ENCODE data around the gene ADGRE1. TPM values are rescaled to one million over a fixed set of nuclear protein-coding genes. Genes with fewer than 3 reads are reported as not detected.
A peak's percentile ranks its signal among the peaks of the same experiment; 100 is the strongest.

Gene ADGRE1
- total and polyA plus RNA-seq, 7 experiments from 2014 or later = 4.2 to 31.7 (median 9.1) TPM

GRCh38 chr19:6851359-6851758, 36.0 kb upstream of the ADGRE1 start:
- peak overlapping the region in 4 of 9 donors; percentile 19 to 68 (median 35) for H3K27ac Mint-ChIP-seq
- DNase-seq = no peak
- H3K36me3 Mint-ChIP-seq = peaks cover 23 to 46% (median 34%) of the 10 kb centered on the region in 5 donors
- ATAC-seq = no peak
- H3K9me3 ChIP-seq (ENCODE audit: control insufficient read depth in 2 of 3, low read length in 3 of 3) = no peaks in the 10 kb centered on the region
- no peak overlapping the region for H3K4me3 ChIP-seq (ENCODE audit: low read length)
- ChIA-PET POLR2A (interaction anchor here (0.6 kb wide), 1 partner anchor 22 kb away, joined by 3 read pairs; no protein-coding TSS in a partner anchor), CTCF (interaction anchor here (1.0 to 1.2 kb wide), 2 partner anchors 15 to 113 kb away, joined by 3 to 4 read pairs; no protein-coding TSS in a partner anchor)
- no peak overlapping the region for H3K4me3 Mint-ChIP-seq
- H3K9me3 Mint-ChIP-seq = no peaks in the 10 kb centered on the region
- no peak overlapping the region for H3K27ac ChIP-seq (ENCODE audit: low read depth, low read length)
- H3K36me3 ChIP-seq (ENCODE audit: control insufficient read depth in 2 of 3, insufficient read depth in 3 of 3, low read length in 3 of 3) = peaks cover 14 to 81% (median 36%) of the 10 kb centered on the region in 3 experiments
- H3K4me1 ChIP-seq (ENCODE audit: control insufficient read depth in 2 of 2, insufficient read depth in 2 of 2, low read length in 2 of 2) = no peaks in the 10 kb centered on the region
- no peaks in the 10 kb centered on the region for H3K27me3 Mint-ChIP-seq
- no peaks in the 10 kb centered on the region for H3K4me1 Mint-ChIP-seq
- intact Hi-C loops (cut with micrococcal nuclease) = no loop called here
- no peaks in the 10 kb centered on the region for H3K27me3 ChIP-seq (ENCODE audit: control insufficient read depth in 2 of 2, insufficient read depth in 2 of 2, low read length in 2 of 2)

DNA sequence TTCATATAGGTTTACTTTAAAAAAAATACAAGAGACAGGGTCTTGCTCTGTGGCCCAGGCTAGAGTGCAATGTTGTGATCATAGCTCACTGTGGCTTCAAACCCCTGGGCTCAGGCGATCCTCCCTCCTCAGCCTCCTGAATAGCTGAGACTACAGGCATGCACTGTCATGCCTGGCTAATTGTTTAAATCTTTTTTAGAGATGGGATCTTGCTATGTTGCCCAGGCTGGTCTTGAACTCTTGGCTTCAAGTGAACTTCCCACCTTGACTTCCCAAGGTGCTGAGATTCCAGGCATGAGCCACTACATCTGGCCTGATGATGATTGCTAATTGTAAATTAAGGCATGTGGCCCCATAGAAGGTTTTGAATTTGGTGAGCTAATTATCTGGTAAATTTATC, 35.4 kb upstream of the ADGRE1 start:
- Mint-ChIP-seq H3K27me3 (no peaks in the 10 kb centered on the region), H3K27ac (peak overlapping the region in 3 of 9 donors; percentile 19 to 68 (median 54)), H3K9me3 (no peaks in the 10 kb centered on the region), H3K4me1 (no peaks in the 10 kb centered on the region), H3K36me3 (peaks cover 23 to 51% (median 39%) of the 10 kb centered on the region in 5 donors), H3K4me3 (no peak overlapping the region)
- intact Hi-C loops (cut with micrococcal nuclease) = no loop called here
- DNase-seq = no peak
- H3K9me3 ChIP-seq (ENCODE audit: control insufficient read depth in 2 of 3, low read length in 3 of 3) = no peaks in the 10 kb centered on the region
- H3K4me1 ChIP-seq (ENCODE audit: control insufficient read depth in 2 of 2, insufficient read depth in 2 of 2, low read length in 2 of 2) = no peaks in the 10 kb centered on the region
- no peaks in the 10 kb centered on the region for H3K27me3 ChIP-seq (ENCODE audit: control insufficient read depth in 2 of 2, insufficient read depth in 2 of 2, low read length in 2 of 2)
- peaks cover 14 to 85% (median 36%) of the 10 kb centered on the region in 3 experiments for H3K36me3 ChIP-seq (ENCODE audit: control insufficient read depth in 2 of 3, insufficient read depth in 3 of 3, low read length in 3 of 3)
- H3K27ac ChIP-seq (ENCODE audit: low read depth, low read length) = no peak overlapping the region
- POLR2A ChIA-PET = no interaction called here
- H3K4me3 ChIP-seq (ENCODE audit: low read length) = no peak overlapping the region
- ATAC-seq = no peak
- CTCF ChIA-PET = interaction anchor here (1.0 to 1.2 kb wide), 2 partner anchors 14 to 114 kb away, joined by 3 to 4 read pairs; no protein-coding TSS in a partner anchor

DNA sequence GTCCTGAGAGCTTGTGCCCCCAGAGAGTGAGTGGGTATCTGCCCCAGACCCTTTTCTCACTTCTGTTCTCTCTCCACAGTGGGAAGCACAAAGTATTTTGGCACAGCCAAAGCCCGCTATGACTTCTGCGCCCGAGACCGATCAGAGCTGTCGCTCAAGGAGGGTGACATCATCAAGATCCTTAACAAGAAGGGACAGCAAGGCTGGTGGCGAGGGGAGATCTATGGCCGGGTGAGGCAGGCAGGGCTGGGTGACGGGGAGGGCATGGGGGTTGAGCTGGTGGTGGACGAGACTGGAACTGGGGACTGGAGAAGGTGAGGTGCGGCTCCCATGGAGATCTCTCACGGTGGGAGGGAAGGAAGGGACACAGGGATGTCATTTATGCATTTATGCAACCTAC, 33.5 kb upstream of the ADGRE1 start:
- intact Hi-C loops (cut with micrococcal nuclease) = no loop called here
- no peaks in the 10 kb centered on the region for H3K4me1 Mint-ChIP-seq
- H3K27me3 ChIP-seq (ENCODE audit: control insufficient read depth in 2 of 2, insufficient read depth in 2 of 2, low read length in 2 of 2) = no peaks in the 10 kb centered on the region
- ATAC-seq = no peak
- no peak overlapping the region for H3K4me3 ChIP-seq (ENCODE audit: low read length)
- H3K9me3 Mint-ChIP-seq = no peaks in the 10 kb centered on the region
- H3K4me3 Mint-ChIP-seq = no peak overlapping the region
- H3K27ac Mint-ChIP-seq = peak overlapping the region in 5 of 9 donors; percentile 15 to 84 (median 66)
- H3K9me3 ChIP-seq (ENCODE audit: control insufficient read depth in 2 of 3, low read length in 3 of 3) = no peaks in the 10 kb centered on the region
- no peaks in the 10 kb centered on the region for H3K27me3 Mint-ChIP-seq
- H3K36me3 ChIP-seq (ENCODE audit: control insufficient read depth in 2 of 3, insufficient read depth in 3 of 3, low read length in 3 of 3) = peaks cover 14 to 73% (median 36%) of the 10 kb centered on the region in 3 experiments
- H3K4me1 ChIP-seq (ENCODE audit: control insufficient read depth in 2 of 2, insufficient read depth in 2 of 2, low read length in 2 of 2) = no peaks in the 10 kb centered on the region
- ChIA-PET CTCF (no interaction called here), POLR2A (interaction anchor here (0.7 kb wide), 1 partner anchor 36 kb away, joined by 6 read pairs; no protein-coding TSS in a partner anchor)
- H3K27ac ChIP-seq (ENCODE audit: low read depth, low read length) = no peak overlapping the region
- no peak for DNase-seq
- H3K36me3 Mint-ChIP-seq = peaks cover 23 to 51% (median 39%) of the 10 kb centered on the region in 5 donors

- ATAC-seq (no peak), DNase-seq (no peak)
- no peaks in the 10 kb centered on the region for H3K4me1 ChIP-seq (ENCODE audit: control insufficient read depth in 2 of 2, insufficient read depth in 2 of 2, low read length in 2 of 2)
- no peak overlapping the region for H3K27ac ChIP-seq (ENCODE audit: low read depth, low read length)
- no peaks in the 10 kb centered on the region for H3K4me1 Mint-ChIP-seq
- H3K27me3 ChIP-seq (ENCODE audit: control insufficient read depth in 2 of 2, insufficient read depth in 2 of 2, low read length in 2 of 2) = no peaks in the 10 kb centered on the region
- POLR2A ChIA-PET = no interaction called here
- H3K36me3 Mint-ChIP-seq = peaks cover 23 to 48% (median 39%) of the 10 kb centered on the region in 5 donors
- H3K4me3 ChIP-seq (ENCODE audit: low read length) = no peak overlapping the region
- H3K4me3 Mint-ChIP-seq = no peak overlapping the region
- intact Hi-C loops (cut with micrococcal nuclease) = no loop called here
- H3K27me3 Mint-ChIP-seq = no peaks in the 10 kb centered on the region
- H3K27ac Mint-ChIP-seq = peak overlapping the region in 5 of 9 donors; percentile 0 to 84 (median 46)
- peaks cover 14 to 64% (median 32%) of the 10 kb centered on the region in 3 experiments for H3K36me3 ChIP-seq (ENCODE audit: control insufficient read depth in 2 of 3, insufficient read depth in 3 of 3, low read length in 3 of 3)
- no peaks in the 10 kb centered on the region for H3K9me3 Mint-ChIP-seq
- no peaks in the 10 kb centered on the region for H3K9me3 ChIP-seq (ENCODE audit: control insufficient read depth in 2 of 3, low read length in 3 of 3)
- CTCF ChIA-PET = no interaction called here
Observed at GRCh38 chr19:6854758-6855157, 32.6 kb upstream of the ADGRE1 start.

DNA sequence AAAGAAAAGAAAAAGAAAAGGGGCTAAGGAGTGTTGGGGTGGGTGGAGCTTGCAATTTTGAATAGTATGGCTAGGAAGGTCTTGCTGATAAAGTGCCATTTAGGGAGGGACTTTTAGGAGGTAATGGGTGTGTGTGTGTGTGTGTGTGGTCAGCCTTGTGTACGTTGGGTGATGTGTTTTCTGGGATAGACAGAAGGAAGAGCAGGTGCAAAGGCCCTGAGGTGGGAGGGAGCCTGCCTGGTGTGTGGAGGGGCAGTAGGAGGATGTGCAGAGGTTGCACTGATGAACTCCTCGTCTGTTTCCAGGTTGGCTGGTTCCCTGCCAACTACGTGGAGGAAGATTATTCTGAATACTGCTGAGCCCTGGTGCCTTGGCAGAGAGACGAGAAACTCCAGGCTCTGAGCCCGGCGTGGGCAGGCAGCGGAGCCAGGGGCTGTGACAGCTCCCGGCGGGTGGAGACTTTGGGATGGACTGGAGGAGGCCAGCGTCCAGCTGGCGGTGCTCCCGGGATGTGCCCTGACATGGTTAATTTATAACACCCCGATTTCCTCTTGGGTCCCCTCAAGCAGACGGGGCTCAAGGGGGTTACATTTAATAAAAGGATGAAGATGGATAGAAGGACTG, 30.5 kb upstream of the ADGRE1 start:
- ChIA-PET POLR2A (interaction anchor here (0.7 kb wide), 1 partner anchor 126 kb away, joined by 4 read pairs; no protein-coding TSS in a partner anchor), CTCF (no interaction called here)
- no peaks in the 10 kb centered on the region for H3K27me3 Mint-ChIP-seq
- peaks cover 14 to 47% (median 27%) of the 10 kb centered on the region in 3 experiments for H3K36me3 ChIP-seq (ENCODE audit: control insufficient read depth in 2 of 3, insufficient read depth in 3 of 3, low read length in 3 of 3)
- H3K4me1 Mint-ChIP-seq = peaks cover 4 to 7% (median 6%) of the 10 kb centered on the region in 7 donors
- intact Hi-C loops (cut with micrococcal nuclease) = no loop called here
- no peak for DNase-seq
- H3K27ac ChIP-seq (ENCODE audit: low read depth, low read length) = no peak overlapping the region
- H3K9me3 ChIP-seq (ENCODE audit: control insufficient read depth in 2 of 3, low read length in 3 of 3) = no peaks in the 10 kb centered on the region
- H3K9me3 Mint-ChIP-seq = no peaks in the 10 kb centered on the region
- H3K4me3 ChIP-seq (ENCODE audit: low read length) = no peak overlapping the region
- peak overlapping the region in 7 of 9 donors; percentile 14 to 88 (median 49) for H3K27ac Mint-ChIP-seq
- no peaks in the 10 kb centered on the region for H3K4me1 ChIP-seq (ENCODE audit: control insufficient read depth in 2 of 2, insufficient read depth in 2 of 2, low read length in 2 of 2)
- H3K36me3 Mint-ChIP-seq = peaks cover 23 to 38% (median 34%) of the 10 kb centered on the region in 5 donors
- ATAC-seq = no peak
- H3K4me3 Mint-ChIP-seq = no peak overlapping the region
- H3K27me3 ChIP-seq (ENCODE audit: control insufficient read depth in 2 of 2, insufficient read depth in 2 of 2, low read length in 2 of 2) = no peaks in the 10 kb centered on the region

DNA sequence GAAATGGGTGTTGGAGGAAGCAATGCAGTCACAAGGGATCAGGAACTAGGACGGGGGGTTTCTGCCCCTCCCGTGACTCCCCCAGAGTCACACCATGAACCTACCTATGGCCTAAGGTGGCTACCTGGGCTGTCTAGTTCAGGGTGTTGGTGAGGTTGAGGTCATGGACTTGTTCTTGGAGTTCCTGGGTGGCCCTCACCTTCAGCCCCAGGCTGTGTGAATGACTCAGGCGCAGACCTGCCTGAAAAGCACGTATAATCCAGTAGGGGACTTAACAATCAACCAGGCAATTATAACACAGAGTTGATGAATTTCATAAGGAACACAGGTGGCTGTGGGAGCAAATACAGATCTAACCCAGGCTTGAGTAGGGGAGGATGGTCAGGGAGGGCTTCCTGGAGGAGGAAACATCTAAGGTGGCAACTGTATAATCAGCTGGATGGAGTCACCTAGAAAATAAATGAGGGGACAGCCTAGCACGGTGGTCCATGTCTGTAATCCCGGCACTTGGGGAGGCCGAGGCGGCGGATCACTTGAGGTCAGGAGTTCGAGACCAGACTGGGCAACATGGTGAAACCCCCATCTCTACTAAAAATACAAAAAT, 25.6 kb upstream of the ADGRE1 start:
- Mint-ChIP-seq H3K4me1 (peaks cover 17 to 33% (median 23%) of the 10 kb centered on the region in 7 donors), H3K27ac (peak overlapping the region; percentile 26 to 92 (median 82)), H3K9me3 (peaks cover 0 to 1% (median 0%) of the 10 kb centered on the region in 11 donors), H3K36me3 (peaks cover 0 to 7% (median 5%) of the 10 kb centered on the region in 5 donors), H3K4me3 (peak overlapping the region in 6 of 10 donors; percentile 20 to 64 (median 52)), H3K27me3 (no peaks in the 10 kb centered on the region)
- ChIA-PET CTCF (interaction anchor here (2.4 to 5.3 kb wide), 4 partner anchors 29 to 345 kb away, joined by 11 to 64 read pairs (median 22); partner anchors contain the start of gene GPR108), POLR2A (interaction anchor here (1.2 to 8.3 kb wide), 5 partner anchors 29 to 124 kb away, joined by 3 to 58 read pairs (median 5); partner anchors contain the start of genes GPR108 and VAV1)
- H3K4me3 ChIP-seq (ENCODE audit: low read length) = no peak overlapping the region
- no peaks in the 10 kb centered on the region for H3K27me3 ChIP-seq (ENCODE audit: control insufficient read depth in 2 of 2, insufficient read depth in 2 of 2, low read length in 2 of 2)
- intact Hi-C loops (cut with micrococcal nuclease) = loop anchor here (1.0 to 10.0 kb wide), 12 partner anchors 29 to 813 kb away; partner anchors contain the start of genes CLPP (in 1 of the 2), TNFSF9 (in 1 of the 2) and VAV1 (in 1 of the 2)
- peaks cover 0 to 3% of the 10 kb centered on the region in 2 donors for H3K4me1 ChIP-seq (ENCODE audit: control insufficient read depth in 2 of 2, insufficient read depth in 2 of 2, low read length in 2 of 2)
- no peaks in the 10 kb centered on the region for H3K9me3 ChIP-seq (ENCODE audit: control insufficient read depth in 2 of 3, low read length in 3 of 3)
- ATAC-seq (no peak), DNase-seq (no peak)
- H3K27ac ChIP-seq (ENCODE audit: low read depth, low read length) = peak overlapping the region; percentile 38
- H3K36me3 ChIP-seq (ENCODE audit: control insufficient read depth in 2 of 3, insufficient read depth in 3 of 3, low read length in 3 of 3) = peaks cover 0 to 8% (median 0%) of the 10 kb centered on the region in 3 experiments
